ENCODE data around the gene ABCG4. TPM values are rescaled to one million over a fixed set of nuclear protein-coding genes. Genes with fewer than 3 reads are reported as not detected.

ABCG4 gene
- total RNA-seq, 2 experiments from 2014 or later = not detected

- Mint-ChIP-seq H3K36me3 (peaks cover 21% of the 10 kb centered on the region), H3K4me3 (peak overlapping the region; percentile 83), H3K9me3 (no peaks in the 10 kb centered on the region), H3K4me1 (peaks cover 25% of the 10 kb centered on the region), H3K27ac (peak overlapping the region; percentile 81), H3K27me3 (no peaks in the 10 kb centered on the region)
- no peak for ATAC-seq (ENCODE audit: low read depth)
- DNase-seq = no peak
- POLR2A ChIA-PET = interaction anchor here (0.5 to 6.1 kb wide), 12 partner anchors 9 to 198 kb away, joined by 3 to 108 read pairs (median 4); partner anchors contain the start of genes HINFP, RPS25, TRAPPC4 and VPS11
These were observed 40.0 kb upstream of the ABCG4 start for GRCh38 chr11:119108857-119109221.

- Mint-ChIP-seq H3K4me1 (peaks cover 26% of the 10 kb centered on the region), H3K9me3 (no peaks in the 10 kb centered on the region), H3K36me3 (peaks cover 26% of the 10 kb centered on the region), H3K27ac (peak overlapping the region; percentile 81), H3K4me3 (peak overlapping the region; percentile 83), H3K27me3 (no peaks in the 10 kb centered on the region)
- POLR2A ChIA-PET = interaction anchor here (0.6 to 6.1 kb wide), 6 partner anchors 16 to 117 kb away, joined by 3 to 108 read pairs (median 3); partner anchors contain the start of gene CENATAC
- no peak for ATAC-seq (ENCODE audit: low read depth)
- no peak for DNase-seq
These were observed 39.0 kb upstream of the ABCG4 start for GRCh38 chr11:119109843-119110242.

- POLR2A ChIA-PET = interaction anchor here (1.0 to 6.1 kb wide), 3 partner anchors 8 to 58 kb away, joined by 4 to 108 read pairs (median 8); partner anchors contain the start of genes DPAGT1 and NLRX1
- DNase-seq = no peak
- H3K36me3 Mint-ChIP-seq = peaks cover 29% of the 10 kb centered on the region
- peak overlapping the region; percentile 62 for H3K27ac Mint-ChIP-seq
- H3K4me3 Mint-ChIP-seq = no peak overlapping the region
- no peaks in the 10 kb centered on the region for H3K9me3 Mint-ChIP-seq
- no peak for ATAC-seq (ENCODE audit: low read depth)
- H3K4me1 Mint-ChIP-seq = peaks cover 29% of the 10 kb centered on the region
- no peaks in the 10 kb centered on the region for H3K27me3 Mint-ChIP-seq
These were observed 38.4 kb upstream of the ABCG4 start for GRCh38 chr11:119110439-119110838.

DNA sequence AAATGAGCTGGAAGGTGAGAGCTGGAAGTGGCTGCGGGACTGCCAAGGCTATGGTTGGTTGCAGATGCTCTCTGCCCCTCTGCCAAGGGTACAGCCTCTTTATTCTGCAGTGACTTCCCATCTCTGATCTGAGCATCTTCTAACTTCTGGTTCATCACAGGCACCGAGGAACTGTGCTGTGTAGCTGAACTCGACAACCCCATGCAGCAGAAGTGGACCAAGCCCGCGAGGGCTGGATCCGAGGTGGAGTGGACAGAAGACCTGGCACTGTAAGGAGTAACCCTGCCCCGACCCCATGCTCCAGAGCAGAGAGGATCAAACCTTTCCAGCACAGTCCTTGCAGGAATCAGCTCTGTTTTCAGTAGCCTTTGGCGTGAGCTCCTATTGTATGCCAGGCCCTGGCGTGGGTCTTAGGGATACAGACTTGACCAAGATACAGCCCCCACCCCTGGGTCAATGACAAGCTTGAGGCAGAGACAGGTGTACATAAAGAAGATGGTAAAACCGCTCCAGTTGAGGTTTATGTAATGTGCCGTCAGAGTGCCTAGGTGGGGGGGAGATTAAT lies 37.4 kb upstream of the ABCG4 start:
- Mint-ChIP-seq H3K9me3 (no peaks in the 10 kb centered on the region), H3K4me3 (no peak overlapping the region), H3K4me1 (peaks cover 33% of the 10 kb centered on the region), H3K27me3 (no peaks in the 10 kb centered on the region), H3K36me3 (peaks cover 33% of the 10 kb centered on the region), H3K27ac (peak overlapping the region; percentile 47)
- ATAC-seq (ENCODE audit: low read depth) (no peak), DNase-seq (no peak)
- POLR2A ChIA-PET = interaction anchor here (1.0 to 2.6 kb wide), 4 partner anchors 9 to 57 kb away, joined by 4 to 8 read pairs (median 8); partner anchors contain the start of genes DPAGT1, HINFP and NLRX1

DNA sequence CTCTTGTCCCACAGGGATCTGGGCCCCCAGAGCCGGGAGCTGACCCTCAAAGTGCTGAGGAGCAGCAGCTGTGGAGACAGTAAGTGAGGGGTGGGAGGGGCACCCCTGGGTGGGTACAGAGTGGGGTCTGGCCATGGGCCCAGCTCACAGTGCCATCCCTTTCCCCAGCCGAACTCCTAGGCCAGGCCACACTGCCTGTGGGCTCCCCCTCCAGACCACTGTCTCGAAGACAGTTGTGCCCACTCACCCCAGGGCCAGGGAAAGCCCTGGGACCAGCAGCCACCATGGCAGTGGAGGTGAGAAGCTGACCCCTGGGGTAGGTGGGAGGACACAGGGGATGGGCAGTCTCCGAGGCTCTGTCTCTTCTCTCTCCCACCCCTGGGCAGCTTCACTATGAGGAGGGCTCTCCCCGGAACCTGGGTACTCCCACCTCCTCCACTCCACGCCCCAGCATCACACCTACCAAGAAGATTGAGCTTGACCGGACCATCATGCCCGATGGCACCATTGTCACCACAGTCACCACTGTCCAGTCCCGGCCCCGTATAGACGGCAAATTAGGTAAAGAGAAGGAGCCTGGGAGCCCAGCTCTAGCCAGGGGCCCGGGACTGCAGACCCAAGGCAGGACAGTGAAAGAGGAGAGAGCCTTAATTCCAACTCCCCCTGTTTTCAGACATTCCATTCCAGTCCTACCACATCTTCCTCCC lies 36.4 kb upstream of the ABCG4 start:
- DNase-seq (no peak), ATAC-seq (ENCODE audit: low read depth) (no peak)
- Mint-ChIP-seq H3K27me3 (no peaks in the 10 kb centered on the region), H3K4me3 (no peak overlapping the region), H3K27ac (no peak overlapping the region), H3K36me3 (peaks cover 37% of the 10 kb centered on the region), H3K4me1 (peaks cover 31% of the 10 kb centered on the region), H3K9me3 (no peaks in the 10 kb centered on the region)
- POLR2A ChIA-PET = interaction anchor here (0.8 to 2.6 kb wide), 5 partner anchors 8 to 208 kb away, joined by 3 to 8 read pairs (median 7); partner anchors contain the start of genes DPAGT1 and HINFP

GRCh38 chr11:119113716-119114115 lies 35.1 kb upstream of the ABCG4 start:
- DNase-seq (no peak), ATAC-seq (ENCODE audit: low read depth) (no peak)
- H3K27me3 Mint-ChIP-seq = no peaks in the 10 kb centered on the region
- no peak overlapping the region for H3K4me3 Mint-ChIP-seq
- peak overlapping the region; percentile 40 for H3K27ac Mint-ChIP-seq
- H3K36me3 Mint-ChIP-seq = peaks cover 42% of the 10 kb centered on the region
- POLR2A ChIA-PET = no interaction called here
- H3K9me3 Mint-ChIP-seq = no peaks in the 10 kb centered on the region
- peaks cover 28% of the 10 kb centered on the region for H3K4me1 Mint-ChIP-seq

DNA sequence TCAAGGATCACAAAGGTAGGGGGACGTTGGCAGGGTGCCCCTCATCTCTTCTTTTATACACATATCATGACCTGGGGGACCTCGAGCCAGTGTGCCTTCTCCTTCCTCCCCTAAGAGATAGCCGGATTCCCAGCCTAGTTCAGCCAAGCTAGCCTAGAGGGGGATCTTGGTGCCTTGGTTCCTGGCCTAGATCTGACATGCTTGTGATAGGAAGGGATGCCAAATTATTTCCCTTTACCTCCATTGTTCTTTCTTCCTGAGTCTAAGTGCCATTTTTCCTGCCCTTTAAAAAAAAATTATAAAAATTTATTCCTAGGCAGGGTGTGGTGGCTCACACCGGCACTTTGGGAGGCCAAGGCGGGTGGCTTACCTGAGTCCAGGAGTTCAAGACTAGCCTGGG lies 34.5 kb upstream of the ABCG4 start:
- Mint-ChIP-seq H3K4me1 (peaks cover 22% of the 10 kb centered on the region), H3K27ac (peak overlapping the region; percentile 96), H3K4me3 (no peak overlapping the region), H3K9me3 (no peaks in the 10 kb centered on the region), H3K36me3 (peaks cover 41% of the 10 kb centered on the region), H3K27me3 (no peaks in the 10 kb centered on the region)
- ATAC-seq (ENCODE audit: low read depth) = no peak
- DNase-seq = no peak
- POLR2A ChIA-PET = interaction anchor here (0.7 kb wide), 2 partner anchors 14 to 81 kb away, joined by 3 read pairs; no protein-coding TSS in a partner anchor

- Mint-ChIP-seq H3K9me3 (no peaks in the 10 kb centered on the region), H3K4me3 (peak overlapping the region; percentile 82), H3K27ac (peak overlapping the region; percentile 96), H3K36me3 (peaks cover 36% of the 10 kb centered on the region), H3K27me3 (no peaks in the 10 kb centered on the region), H3K4me1 (peaks cover 22% of the 10 kb centered on the region)
- peak; percentile 83 for ATAC-seq (ENCODE audit: low read depth)
- POLR2A ChIA-PET = interaction anchor here (0.8 to 1.6 kb wide), 9 partner anchors 9 to 97 kb away, joined by 3 to 18 read pairs (median 7); partner anchors contain the start of genes C2CD2L, CBL, DPAGT1 and NLRX1
- peak; percentile 50 for DNase-seq
These were observed 33.2 kb upstream of the ABCG4 start for GRCh38 chr11:119115484-119116234.

DNA sequence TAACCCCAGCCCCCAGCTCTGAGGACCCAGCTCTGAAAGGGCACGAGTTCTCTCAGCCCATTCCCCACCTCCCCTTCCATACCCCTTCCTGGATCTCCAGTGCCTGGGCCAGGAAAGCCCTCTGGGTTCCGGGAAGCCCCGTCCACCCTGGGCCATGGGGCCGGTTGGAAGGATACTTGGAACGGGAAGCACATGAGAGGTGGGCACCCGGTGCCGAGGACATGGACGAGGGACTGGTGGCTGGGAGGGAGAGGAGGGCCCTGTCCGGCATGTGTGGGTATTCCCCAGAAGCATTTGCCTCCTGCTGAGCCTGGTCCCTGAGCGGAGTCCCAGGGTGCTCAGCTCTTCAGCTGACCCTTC lies 32.6 kb upstream of the ABCG4 start:
- no peak for ATAC-seq (ENCODE audit: low read depth)
- peaks cover 34% of the 10 kb centered on the region for H3K36me3 Mint-ChIP-seq
- peaks cover 26% of the 10 kb centered on the region for H3K4me1 Mint-ChIP-seq
- no peak for DNase-seq
- H3K27me3 Mint-ChIP-seq = no peaks in the 10 kb centered on the region
- H3K9me3 Mint-ChIP-seq = no peaks in the 10 kb centered on the region
- peak overlapping the region; percentile 82 for H3K4me3 Mint-ChIP-seq
- H3K27ac Mint-ChIP-seq = peak overlapping the region; percentile 96
- POLR2A ChIA-PET = interaction anchor here (0.8 to 1.6 kb wide), 9 partner anchors 9 to 98 kb away, joined by 3 to 18 read pairs (median 7); partner anchors contain the start of genes C2CD2L, CBL, DPAGT1 and NLRX1

DNA sequence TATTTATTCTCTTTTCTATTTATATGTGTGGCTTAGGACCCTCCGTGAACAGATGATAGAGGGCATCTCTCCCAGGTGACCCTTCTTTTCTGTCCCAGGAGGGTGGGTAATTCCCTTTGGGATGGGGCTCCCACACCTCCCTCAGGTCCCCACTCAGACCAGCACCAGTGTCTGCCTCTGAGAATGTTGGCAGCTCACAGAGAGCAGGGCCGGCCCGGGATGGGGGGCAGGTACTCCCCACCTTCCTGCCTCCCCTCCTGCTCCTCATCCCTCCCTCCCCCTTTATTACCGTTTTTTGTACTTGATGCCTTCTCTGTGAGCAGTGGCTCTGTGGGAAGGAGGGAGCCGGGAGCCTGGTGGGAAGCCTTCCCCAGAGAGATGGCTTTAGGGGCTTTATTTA lies 32.3 kb upstream of the ABCG4 start:
- DNase-seq = no peak
- Mint-ChIP-seq H3K4me1 (peaks cover 26% of the 10 kb centered on the region), H3K9me3 (no peaks in the 10 kb centered on the region), H3K27me3 (no peaks in the 10 kb centered on the region), H3K27ac (peak overlapping the region; percentile 96), H3K4me3 (no peak overlapping the region), H3K36me3 (peaks cover 31% of the 10 kb centered on the region)
- POLR2A ChIA-PET = interaction anchor here (1.0 to 1.6 kb wide), 6 partner anchors 10 to 98 kb away, joined by 3 to 18 read pairs (median 8); partner anchors contain the start of genes C2CD2L, DPAGT1, NLRX1 and RPS25
- ATAC-seq (ENCODE audit: low read depth) = no peak

GRCh38 chr11:119117004-119117706 lies 31.7 kb upstream of the ABCG4 start:
- H3K27ac Mint-ChIP-seq = peak overlapping the region; percentile 55
- POLR2A ChIA-PET = interaction anchor here (0.9 kb wide), 1 partner anchor 15 kb away, joined by 3 read pairs; no protein-coding TSS in a partner anchor
- H3K36me3 Mint-ChIP-seq = peaks cover 27% of the 10 kb centered on the region
- no peak overlapping the region for H3K4me3 Mint-ChIP-seq
- no peaks in the 10 kb centered on the region for H3K9me3 Mint-ChIP-seq
- DNase-seq = no peak
- peaks cover 29% of the 10 kb centered on the region for H3K4me1 Mint-ChIP-seq
- no peak for ATAC-seq (ENCODE audit: low read depth)
- H3K27me3 Mint-ChIP-seq = no peaks in the 10 kb centered on the region

- Mint-ChIP-seq H3K27me3 (no peaks in the 10 kb centered on the region), H3K9me3 (no peaks in the 10 kb centered on the region), H3K27ac (no peak overlapping the region), H3K36me3 (peaks cover 24% of the 10 kb centered on the region), H3K4me1 (peaks cover 37% of the 10 kb centered on the region), H3K4me3 (no peak overlapping the region)
- DNase-seq = no peak
- ATAC-seq (ENCODE audit: low read depth) = no peak
- POLR2A ChIA-PET = interaction anchor here (0.5 to 0.9 kb wide), 4 partner anchors 10 to 23 kb away, joined by 3 read pairs; a partner anchor contains a TSS
These were observed 30.6 kb upstream of the ABCG4 start for GRCh38 chr11:119118227-119118626.

All from activated naive CD8-positive, alpha-beta T cell treated with anti-CD3 and anti-CD28 coated beads, Interleukin-2, amount 10 ng/mL, durations not matched to agents 7 days and 5 days (primary cell).